ENCODE measurements around the gene DRGX.

Gene DRGX

DNA sequence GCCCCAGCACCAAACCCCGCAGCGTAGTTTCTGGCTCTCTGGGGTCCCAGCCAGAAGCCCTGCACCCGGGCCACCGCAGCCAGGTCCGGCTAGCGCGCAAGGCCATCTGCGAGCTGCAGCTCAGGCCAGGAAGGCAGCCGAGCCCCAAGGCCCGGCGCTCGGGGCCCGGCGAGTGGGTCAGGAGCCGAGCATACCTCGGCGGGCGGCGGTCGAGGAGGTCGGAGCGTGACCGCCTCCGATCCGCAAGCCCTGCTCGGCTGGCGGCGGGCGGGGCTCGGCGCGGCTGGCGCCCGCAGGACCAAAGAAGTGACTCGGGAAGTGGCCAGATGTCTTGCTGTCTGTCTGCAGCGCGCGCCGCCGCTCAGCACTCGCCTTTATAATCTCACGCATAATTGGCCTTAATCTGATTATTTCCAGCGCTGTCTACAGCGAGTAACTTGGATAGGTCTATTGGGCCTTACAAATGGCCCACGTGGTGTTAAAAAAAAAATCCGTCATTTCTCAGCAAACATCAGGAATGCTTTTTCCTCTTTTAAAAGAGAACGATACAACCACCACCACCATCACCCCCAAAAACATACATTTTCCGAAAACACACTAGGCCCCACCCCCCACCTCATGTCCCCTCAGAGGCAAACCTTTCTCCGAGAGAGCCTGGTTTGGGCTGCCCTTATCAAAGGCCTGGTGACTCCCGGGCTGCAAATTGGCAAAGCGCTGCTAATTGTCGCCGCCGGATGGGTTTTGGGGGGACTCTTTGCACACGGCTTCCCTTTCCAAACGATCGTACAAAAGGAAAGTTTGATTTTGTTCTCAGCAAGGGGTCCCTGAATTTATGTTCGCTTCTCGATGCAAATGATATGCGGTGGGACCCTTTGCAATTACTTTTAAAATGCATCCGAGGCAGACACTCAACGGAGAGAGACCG lies at the start of gene DRGX:
DRGX (minus strand) TSS at position 349 of the 925 bp plus-strand sequence. CDS start 649 bp downstream, outside the sequence.
- no peak for DNase-seq (ENCODE audit: low spot score)

DNA sequence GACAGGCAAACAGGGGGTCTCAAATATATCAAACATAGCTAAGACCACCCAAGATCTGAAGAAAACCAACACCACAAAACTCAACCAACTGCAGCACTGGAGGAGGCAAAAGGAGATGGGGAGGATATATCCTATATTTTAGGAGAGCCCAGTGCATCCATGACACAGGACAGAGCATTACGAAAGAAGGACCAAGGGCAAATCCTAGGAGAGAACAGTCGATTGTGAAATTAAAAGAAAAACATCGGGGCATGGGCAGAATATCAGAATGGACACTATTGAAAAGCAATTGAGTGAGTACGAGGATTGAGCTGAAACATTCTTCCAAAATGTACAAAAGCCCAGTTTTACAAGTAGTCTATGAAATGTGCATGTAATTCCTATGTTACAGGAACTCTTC lies 48.5 kb upstream of the DRGX start:
- DNase-seq (ENCODE audit: low spot score) = no peak

DNA sequence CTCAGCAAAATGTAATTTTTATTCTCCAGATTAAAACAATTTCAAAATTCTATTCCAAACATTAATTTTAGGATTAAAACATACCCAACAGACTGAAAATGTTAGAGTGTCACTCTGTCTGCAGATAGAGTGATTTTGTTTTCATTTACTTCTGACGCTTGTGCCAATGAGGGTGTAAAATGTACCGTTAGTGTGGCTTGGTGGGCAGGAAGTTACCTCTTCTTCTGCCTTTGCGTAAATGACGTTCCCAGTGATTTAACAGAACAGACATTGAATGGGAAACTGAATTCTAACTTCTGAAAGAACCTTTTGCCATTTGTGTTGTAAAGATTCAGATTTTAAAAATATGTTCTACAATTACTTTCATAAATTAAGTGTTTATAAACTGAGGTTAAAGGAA lies 47.0 kb upstream of the DRGX start:
- no peak for DNase-seq (ENCODE audit: low spot score)

DNA sequence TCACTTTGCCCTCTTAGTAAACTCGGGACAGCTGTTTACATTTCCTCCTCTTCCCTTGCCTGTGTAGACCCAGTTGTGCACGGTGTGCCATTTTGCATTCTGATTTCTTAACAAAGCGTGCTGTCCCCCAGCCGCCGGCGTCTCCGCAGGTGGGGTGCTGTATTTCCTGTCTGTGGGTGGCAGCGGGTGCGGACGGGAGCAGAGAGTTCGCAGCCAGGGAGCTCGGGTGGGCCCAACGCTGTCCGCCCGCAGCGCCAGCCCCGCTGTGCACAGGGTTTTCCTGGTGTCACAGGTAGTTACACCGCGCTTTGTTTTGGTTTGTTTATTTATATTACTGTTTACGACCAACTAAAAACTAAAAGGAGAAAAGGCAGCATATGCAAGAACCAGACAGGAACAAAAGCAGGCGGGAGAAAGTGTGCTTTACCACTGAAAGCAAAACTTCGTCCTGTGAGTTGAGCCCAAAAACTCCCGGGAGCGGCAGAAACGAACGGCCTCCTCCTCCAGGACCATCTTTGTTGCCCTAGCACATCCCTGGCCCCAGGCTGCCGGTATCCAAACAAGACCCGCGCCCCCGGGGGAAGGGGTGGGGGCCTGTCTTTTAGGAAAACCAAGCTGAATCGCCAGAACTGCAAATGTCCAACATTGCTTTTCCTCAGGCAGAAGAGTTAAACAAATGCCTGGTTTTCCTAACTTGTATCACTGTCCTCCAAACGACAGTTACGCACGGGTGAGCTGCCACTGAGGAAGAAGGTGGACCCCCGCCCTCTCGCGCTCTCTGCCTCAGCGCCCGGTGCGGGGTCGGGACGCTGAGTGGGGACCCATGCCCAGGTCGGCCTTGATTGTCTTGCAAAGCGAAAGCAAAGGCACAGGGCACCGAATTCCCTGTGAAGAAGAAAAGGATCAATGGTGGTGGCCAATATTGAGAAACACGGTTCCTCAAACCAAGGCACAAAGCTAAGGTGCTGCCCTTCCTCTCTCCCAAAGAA lies 45.9 kb upstream of the DRGX start:
- no peak for DNase-seq (ENCODE audit: low spot score)

DNA sequence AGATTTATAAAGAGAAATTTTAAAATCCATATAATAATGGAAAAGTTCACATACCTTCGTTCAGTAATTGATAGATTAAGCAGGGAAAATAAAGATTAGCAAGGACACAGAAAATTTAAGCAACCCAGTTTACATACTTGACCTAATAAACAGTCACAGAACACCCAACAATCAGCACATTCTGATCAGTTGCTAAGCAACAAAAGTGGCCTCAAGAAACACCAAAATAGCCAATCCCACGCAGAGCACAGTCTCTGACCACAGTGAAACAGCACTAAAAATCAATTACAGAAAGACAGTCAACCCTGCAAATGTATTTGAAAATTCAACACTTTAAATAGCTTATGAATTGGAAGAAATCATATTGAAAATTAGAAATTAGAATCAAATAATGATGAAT lies 39.3 kb upstream of the DRGX start:
- DNase-seq (ENCODE audit: low spot score) = no peak

DNA sequence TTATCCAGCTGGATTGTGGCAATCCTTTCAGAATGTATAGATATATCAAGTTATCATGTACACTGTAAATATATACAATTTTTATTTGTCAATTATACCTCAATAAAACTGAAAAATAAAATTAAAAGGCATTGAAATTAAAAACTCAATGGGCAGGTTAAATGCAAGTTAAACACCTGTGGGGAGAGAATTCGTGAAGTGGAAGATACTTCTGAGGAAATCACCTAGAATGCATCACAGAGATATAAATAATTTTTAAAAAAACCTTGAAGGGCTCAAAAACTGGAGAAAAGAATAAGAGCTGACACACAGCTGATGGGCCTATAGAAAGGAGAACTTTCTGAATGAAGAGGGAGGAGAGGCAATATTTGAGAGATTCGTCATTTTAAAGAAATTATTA lies 37.2 kb upstream of the DRGX start:
- no peak for DNase-seq (ENCODE audit: low spot score)

DNA sequence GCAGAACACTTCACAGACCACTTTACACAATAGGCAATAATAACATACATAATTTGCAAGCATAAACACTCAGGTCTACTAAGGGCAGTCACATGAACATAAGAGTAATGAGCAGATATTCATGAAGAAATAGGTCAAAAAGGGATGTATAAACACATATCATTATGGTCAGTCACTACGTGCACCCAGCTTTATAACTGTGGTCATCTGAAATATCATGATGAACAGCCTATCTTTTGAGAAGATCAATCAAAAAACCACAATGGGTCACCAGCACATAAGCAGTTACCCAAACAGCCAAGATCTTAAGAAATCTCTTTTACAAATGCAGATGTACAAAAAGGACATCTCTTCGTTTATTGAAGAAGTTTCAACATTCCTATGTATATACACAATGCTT lies 35.5 kb upstream of the DRGX start:
- no peak for DNase-seq (ENCODE audit: low spot score)

DNA sequence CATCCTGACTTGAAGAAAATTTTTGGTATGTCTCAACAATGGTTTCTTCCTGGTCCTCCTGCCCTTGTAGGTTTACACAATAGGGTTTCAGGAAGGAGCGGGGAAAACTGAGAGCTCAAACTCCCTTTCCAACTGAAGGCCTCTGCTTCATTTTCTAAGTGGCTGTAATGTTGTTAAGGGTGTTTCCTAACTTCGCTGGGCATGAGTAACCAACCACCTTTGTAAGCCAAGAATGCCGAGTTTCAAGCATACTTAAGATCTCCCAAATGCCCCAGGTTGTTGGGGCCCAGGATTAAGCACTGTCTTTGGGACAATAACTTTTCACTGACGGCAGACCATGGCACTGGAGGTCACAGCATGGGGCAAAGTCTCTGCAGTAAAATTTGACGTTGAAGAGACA lies 33.6 kb upstream of the DRGX start:
- no peak for DNase-seq (ENCODE audit: low spot score)

DNA sequence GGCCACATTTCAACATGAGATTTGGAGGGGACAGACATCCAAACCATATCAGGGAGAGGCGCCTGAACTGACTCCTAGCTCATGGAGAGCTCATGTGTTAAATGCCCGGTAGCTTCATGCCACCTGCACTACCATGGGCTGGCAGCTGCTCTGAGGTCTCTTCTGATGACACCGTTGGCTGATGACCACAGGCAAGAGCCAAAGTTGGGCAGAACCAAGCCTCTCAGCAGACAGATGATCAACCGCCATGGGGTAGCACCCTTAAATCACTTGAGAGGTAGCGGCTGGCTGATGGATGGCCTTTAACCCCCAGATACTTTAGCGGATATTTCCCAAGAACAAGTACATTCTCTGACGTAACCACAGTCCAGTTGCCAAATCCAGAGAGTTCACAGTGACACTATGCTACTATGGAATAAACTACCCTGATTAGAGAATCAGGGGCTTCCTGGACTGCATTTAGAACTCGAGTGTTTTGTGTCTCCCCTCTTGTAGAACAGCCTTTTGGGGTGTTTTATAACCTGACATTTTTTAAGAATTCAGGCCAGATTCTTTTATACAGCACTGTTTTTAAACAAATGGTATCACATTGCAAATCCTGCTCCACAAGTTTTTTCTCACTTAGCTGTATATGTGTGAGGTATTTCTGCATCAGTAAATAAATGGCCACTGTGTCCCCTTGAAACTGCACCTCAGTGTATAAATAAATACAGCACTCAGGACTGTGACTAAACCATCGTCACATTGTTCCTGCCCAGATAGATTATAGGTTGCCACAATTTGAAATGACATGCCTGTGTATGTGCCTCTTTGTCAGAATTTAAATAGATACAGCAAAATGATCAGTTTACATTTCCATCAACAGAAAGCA lies 30.8 kb upstream of the DRGX start:
- no peak for DNase-seq (ENCODE audit: low spot score)

DNA sequence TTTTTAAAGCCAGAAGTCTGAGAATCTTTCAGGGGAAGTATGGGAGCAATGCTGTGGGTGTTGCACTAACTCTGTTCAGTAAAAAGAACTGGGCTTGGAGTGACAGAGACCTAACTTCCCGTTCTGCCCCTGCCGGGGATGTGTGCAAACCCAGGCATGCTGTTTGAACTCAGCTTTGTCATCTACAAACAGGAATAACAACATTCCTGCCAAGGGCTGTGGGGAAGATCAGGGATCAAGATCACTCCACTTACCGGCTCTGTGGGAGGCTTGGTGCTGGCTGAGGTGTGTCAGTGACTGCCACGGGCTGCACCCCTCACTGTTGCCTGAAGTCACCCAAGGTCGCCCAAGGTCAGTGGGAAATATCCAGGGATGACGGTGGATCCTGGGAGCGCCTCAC lies 23.1 kb upstream of the DRGX start:
- no peak for DNase-seq (ENCODE audit: low spot score)

DNA sequence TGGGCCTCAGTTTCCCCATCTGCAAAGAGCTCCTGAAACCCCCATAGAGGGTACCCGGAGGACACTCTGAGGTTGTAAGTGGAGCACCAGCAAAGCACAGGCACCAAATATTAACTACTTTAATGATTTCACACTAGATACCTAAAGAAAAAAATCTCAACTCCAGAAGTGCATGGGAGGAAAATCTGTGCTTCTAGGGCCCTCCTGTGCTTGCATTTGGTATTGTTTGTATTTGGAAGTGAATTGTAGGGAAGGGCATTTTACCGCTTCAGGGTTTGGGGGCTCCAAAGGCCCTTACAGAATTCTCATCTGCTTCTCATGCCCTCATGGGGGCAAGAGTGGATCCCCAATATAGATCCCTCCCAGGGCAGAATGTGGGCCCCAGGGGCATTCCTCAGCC lies 22.4 kb upstream of the DRGX start:
- no peak for DNase-seq (ENCODE audit: low spot score)

DNA sequence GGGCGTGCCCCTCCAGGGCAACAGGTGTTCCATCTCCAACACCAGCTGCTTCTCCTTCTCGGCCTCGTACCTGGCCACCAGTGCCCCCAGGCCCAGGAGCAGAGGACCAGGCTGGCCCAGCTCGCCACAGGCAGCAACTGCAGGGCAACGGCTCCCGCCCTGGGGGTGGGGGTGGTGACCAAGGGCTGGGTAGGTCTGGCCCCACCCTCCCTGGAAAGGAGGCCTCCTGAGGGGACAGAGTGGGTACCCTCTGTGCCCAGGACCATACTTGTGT lies 22.1 kb upstream of the DRGX start:
- DNase-seq (ENCODE audit: low spot score) = no peak

DNA sequence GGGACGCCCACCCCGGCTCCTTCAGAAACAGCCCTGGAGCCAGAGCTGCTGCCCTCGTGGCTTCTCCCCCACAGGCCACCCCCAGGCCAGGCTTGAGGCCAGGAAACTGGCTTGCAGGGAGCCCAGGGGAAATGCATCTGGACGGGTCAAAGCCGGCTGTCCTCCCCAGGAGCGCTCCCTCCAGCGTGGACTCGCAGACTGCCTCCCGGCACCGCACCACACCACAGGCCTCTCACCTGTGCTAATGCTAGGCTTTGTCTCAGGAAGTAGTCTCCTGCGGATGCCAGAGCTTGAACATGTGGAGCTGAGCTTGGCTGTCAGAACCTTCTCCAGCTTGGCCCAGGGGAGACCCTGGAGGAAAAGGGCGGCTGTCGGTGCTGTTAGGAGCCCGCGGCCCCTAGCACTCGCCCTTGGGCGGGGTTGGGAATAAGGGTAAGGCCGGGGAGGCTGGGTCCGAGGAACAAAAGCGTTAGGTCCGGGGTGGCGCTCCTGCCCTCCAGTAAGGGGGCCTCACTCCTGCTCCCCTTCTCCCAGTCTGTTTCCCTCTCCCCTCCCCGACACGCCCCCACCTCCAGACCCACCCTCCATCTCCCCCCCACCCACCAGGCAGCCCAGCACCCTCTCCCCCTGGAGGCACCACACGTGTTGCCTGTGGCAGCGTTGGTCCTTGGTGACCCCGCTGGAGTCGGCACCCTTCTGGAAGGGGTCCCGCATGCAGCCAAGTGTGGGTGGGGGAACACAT lies 21.6 kb upstream of the DRGX start:
- no peak for DNase-seq (ENCODE audit: low spot score)

DNA sequence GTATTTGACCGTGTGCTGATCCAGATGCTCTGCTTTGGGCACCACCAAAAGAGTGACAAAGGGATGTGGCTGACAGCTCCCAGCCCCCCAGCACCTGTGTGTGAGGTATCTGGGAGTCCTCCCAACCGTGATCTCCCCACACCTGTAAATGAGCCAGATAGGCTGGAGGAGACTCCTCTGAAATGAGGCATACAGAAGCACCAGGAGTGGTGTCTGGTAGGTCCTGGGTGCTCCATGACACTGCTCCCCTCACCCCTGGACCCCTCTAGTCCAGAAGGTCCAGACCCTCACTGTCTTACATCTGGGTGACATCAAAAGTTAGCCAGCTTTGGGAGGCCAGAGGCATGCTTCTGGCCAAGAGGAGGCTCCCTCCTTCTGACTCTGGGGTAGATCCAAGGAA lies 20.0 kb upstream of the DRGX start:
- DNase-seq (ENCODE audit: low spot score) = no peak

DNA sequence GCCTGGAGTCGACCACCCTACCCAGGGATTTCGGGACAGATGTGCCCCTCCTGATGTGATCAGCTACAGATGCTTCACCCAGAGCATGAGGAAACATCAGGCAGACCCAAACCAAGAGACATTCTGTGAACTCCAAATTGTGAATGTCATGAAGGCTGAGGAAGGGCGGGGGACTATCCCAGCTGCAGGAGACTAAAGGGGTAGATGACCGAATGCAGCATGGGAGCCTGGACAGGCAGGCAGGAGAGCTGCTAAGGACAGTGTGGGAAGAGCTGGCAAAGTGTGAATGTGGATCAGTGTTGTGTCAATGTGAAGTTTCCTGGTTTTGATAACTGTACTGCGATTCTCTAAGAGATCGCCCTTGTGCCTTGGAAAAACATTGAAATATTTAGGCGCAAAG lies 19.2 kb upstream of the DRGX start:
- DNase-seq (ENCODE audit: low spot score) = no peak

DNA sequence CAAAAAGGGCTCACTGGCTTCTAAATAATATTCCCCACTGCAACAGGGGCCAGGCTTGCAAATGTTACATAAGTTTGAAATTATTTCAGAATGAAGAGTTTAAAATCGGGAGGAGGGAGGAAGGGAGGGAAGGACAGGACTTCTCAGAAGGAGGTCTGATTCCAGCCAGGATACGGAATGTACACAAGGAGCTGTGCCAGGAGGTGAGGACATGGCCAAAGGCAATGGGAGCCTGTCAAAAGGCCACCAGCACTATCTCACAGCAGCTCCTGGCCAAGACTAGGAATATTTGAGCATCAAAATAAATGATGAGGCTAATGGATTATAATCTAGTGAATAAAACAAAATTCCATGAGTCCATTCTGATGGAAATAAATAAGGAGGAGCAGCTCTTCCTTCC lies 18.6 kb upstream of the DRGX start:
- no peak for DNase-seq (ENCODE audit: low spot score)

DNA sequence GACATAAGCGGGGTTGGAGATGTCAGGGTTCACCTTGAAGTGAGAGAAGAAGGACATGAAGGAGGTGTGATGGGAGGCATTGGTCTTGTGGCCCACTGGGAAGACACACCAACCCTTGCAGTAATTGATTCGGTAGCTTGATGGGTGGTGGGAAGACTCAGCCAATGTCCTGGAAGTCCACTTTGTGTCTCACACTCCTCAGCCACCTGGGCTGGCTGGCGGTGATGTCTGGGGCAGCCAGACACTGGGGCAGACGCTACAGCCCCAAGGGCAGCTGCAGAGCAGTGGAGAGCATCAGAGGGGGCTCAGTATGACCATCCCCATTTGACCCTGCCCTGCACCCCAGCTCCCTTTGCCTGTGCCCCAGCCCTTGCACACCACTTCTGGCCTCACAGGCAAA lies 16.7 kb upstream of the DRGX start:
- no peak for DNase-seq (ENCODE audit: low spot score)

DNA sequence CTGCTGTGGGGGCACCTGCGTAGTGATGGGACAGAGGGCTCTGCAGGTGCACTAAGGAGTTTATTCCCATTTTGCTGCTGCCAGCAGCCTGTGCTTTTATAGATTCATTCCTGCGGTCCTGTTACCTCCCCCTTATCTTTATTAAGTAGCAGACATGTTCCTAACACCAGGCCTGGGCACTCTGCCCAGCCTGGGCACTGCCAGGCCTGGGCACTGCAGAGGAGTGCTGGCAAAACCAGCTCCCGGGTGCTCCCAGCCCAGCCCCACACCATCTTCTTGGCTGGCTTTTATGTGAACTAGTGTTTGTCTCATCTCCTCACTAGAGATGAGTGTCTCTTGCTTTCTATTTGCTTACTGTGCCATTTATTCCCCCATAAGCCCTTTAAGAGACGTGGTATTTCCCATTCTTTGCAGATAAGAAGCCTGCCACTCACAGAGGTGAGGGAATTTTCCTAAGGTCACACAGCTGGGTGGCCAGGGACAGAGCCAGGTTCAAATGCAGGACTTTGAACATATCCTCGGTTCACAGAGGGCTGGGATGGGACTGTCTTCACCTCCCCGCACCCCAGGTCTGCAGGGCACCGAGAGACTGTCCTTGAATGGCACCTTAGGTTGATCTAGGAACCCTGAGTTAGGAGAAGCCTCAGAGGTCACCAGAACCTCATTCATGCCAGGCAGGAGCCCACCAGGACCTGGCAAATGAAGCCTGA lies 14.6 kb upstream of the DRGX start:
- DNase-seq (ENCODE audit: low spot score) = no peak

DNA sequence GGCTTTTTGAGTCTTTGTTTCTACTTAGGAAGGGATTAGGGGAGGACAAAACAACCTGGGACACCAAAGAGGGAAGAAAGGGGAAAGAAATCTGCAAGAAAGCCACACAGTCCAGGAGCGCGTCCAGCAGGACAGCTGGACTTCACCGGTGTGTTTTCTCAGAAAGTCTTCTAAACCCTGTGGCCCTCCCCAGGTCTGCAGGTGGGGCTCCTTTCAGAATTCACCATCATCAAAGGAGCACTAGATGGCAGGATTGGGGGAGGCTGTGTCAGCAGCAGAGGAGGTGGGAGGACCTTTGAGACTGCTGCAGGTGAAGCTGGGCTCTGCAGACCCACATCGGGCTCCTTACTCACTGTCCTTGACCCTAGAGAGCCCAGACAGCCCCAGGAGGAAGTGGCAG lies 13.9 kb upstream of the DRGX start:
- DNase-seq (ENCODE audit: low spot score) = no peak

DNA sequence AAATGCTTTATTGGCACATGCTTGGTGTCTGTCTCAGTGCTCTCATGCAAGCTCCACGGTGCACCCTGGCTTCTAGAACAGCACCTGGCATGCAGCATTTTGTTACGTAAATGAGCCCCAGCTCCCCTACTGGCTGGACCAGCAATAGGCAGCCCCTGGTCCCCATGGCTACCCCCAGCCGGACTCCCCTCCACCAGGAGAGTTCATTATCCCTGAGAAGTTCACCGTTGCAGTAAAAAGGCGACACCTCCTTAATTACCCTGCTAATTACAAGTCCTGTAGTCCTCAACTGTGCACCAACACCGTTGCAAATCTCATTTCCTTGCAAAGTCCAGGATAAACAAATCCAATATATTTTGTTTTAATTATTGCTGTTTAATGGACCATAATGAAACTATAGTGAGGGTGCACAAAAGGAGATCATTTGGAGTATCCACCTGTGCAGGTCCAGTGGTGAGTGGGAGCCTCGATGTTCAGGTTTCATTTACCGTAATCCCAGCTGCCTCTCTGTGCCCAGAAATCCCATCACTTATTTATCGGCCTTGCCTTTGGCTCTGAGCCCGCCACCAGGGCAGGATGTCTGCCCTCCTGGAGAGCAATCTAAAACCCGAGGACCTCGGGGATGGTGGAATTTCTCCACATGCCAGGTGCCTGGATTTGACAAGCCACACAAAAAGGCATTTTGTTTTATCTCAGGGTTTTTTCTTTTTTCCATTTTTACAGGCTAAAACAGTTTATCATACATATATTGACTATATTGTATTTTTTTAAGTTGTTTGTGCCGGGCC lies 12.8 kb upstream of the DRGX start:
- DNase-seq (ENCODE audit: low spot score) = no peak

Data from kidney capillary endothelial cell (primary cell).